ENCODE measurements around the gene YIPF5.

Gene YIPF5

DNA sequence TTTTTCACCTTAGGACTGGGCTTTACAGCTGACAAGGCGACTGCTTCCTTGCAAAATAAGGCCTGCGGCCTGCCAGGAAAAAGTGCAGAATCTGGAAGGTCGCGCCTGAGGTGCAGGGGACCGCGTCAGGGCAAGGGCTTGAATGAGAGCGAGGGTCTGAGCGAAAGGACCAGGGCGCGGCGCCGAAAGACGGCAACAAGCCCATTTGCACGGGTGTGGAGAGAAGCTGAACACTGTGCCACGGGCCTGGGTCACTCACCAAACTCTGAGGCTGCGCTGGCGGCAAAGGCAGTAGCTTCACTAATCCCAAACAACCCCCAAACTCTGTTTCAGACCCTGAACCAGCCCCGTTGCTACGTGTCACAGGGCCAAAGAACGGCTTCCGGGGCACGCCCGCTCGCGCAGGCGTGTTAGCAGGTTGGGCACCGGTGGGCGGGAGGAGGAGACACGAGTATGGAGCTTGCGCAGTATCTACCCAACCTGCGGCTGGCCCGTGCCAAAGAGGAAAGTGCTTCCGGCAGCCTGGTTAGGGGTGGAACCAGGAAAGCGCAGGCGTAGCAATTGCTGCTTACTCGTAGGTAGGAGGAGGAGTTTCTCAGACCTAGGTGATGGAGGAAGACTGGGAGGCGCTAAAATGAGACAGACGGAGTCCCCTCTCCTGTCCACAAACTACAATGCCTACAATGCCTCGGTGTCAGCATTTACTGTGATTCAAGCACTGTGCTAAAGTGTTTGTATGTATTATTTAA, at the start of gene YIPF5, which contains the start of gene KCTD16:
TSS of gene YIPF5 (minus strand) at position 384 of the 749 bp plus-strand sequence. CDS start 704 bp downstream, outside the sequence.
TSS of gene KCTD16 (plus strand) at position 598 of the 749 bp plus-strand sequence.
- peak; percentile 95 to 98 for DNase-seq

DNA sequence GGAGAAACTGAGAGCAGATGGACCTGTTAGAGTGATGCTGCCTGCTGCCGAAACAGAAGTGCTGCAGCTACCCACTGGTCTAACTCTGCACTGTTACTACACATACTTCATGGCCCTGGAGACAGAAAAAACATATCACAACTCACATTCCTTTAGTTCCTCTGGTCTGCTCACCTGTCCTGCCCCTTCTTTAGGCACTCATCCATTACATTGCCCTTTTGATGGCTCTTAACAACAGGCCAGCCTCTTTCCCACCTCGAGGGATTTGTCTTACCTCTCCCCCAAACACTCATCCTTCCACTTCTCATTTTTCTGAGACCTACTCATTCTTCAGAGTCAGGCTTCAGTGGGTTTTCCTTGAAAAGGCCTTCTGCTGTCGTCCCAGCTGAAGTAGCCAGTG, 49.4 kb upstream of the YIPF5 start:
- DNase-seq, result no peak

DNA sequence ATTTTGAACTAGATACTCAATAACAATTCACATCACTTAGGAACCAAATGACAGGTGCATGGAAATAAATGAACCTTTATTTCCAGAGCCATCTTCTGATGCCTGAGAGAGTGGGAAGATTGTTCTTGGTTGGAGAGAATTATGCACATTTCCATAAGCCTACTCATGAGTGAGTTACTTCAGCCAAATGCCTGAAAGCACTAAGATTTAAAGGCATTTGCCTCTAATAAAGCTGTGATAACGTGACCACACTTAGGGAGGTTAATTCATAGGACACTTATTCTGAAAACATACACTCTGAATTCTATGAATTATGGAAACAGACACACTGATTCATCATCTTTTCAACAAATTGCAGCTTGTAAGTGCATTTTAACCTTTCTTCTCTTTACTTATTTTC, 40.2 kb upstream of the YIPF5 start:
- DNase-seq, result no peak

DNA sequence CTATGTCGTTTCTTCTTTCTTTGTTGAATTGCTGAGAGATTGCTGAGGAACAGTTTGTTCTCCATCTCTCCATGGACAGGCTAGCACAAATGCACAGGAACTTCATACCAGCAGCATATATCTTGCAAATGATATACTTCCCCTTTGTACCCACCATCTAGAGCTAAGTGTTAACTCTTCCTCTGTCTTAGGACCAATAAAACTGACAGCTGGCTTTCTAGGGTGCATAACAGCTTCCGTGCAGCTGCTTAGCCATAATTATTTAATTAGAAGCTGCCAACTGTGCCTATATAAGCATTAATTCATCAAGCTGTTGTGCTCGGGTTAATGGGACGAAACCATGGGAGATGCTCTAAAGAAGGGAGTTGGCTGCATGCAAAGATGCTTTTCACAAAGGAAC, 38.9 kb upstream of the YIPF5 start:
- DNase-seq, result no peak

DNA sequence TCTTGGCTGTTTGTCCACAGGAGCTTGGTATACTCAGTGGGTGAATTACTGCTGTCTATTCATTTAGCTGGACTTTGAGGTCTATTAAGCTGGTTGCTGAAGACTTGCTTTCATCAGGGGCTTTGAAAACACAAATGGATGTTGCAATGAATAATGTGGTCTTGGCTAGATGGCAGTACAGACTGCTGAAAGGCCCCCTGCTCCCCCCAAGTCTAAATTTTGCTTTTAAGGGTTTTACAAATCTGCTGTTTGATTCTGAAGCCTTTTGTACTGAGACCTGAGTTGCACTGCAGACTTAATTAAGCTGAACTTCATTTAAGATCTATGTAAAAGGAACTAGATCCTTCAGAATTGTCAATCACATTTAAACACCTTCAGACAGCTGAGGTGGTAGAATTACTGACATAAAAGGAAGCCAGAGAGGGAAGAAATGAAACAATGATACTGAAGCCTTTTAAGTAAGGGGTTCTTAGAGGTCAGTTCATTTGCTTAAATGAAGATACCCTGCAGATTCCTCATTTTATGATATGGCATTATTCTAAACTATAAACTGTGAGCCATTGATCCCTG, 37.5 kb upstream of the YIPF5 start:
- no peak for DNase-seq

DNA sequence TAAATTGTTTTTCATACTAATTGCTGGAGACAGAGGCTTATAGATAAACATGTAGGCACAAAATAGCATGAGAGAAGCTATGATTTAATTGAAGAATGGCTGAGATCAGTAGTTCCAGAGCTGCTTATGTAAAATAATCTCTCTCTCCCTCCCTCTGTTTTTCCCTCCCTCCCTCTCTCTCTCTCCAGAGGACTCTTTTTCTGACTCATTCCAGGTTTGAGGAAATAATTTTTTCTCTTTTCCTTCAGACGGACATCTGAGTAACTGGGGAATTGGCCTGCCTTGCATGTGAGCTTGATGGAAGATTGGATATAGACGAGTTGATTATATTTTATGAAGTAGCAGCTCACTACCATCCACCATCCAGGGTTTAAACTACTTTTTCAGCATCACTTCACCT, 35.7 kb upstream of the YIPF5 start:
- no peak for DNase-seq

DNA sequence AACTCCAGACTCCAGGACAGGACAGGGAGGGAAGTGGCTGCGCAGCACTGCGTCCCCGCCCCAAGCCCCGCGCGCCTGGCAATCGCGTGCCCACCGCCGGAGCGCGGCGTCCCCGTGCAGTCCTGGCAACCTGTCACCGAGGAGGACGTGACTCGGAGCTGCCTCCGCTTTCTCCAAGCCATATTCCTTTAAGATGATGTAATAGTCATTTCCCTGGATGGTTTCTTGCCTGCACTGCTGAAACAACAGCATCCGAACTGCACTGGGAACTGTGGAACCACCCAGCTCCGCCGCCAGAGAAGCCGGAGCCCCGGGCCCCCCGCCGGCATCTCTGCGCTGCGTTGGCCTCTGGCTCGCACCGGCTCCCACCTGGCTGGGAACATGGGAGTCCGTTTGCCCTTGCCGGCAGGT, 34.7 kb upstream of the YIPF5 start:
- DNase-seq, result no peak

DNA sequence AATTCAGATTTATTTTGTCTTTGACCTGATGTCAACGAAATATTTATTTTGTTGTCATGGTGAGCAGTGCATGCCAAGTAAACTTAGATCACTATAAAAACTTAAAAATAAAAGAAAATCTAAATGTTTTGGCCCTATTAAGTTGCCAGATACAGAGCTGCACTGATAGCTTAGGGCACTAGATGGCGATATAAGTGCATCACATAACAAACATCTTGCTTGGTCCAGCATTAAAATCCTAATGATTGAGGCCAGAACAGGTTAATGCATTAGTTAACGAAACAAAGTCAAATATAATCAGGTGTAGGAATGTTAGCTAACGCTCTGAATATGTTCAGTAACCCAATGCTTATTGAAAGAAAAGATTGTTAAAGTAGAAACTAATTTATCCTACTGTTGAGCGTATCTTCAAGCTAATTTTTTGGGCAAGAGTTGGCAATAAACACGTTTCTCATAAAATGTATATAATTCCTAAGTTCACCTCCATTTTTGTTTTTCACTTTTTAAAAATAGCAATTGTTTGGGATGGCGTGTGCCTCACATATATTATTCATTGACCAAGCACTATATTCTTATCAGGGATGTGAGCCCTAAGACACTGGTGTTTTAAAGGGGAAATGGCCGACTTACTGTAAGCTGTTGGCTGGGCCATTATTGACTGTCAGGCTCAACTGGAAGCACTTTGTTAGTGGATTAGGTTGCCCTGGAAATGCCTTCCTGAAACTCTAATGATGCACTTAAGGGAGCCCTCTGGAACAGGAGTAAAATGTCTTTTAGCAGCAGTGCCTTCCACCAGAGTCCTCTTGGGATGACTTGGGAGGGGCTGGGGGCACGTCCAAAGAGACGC, 33.5 kb upstream of the YIPF5 start:
- peak in 1 of 2 donors; percentile 37 for DNase-seq

DNA sequence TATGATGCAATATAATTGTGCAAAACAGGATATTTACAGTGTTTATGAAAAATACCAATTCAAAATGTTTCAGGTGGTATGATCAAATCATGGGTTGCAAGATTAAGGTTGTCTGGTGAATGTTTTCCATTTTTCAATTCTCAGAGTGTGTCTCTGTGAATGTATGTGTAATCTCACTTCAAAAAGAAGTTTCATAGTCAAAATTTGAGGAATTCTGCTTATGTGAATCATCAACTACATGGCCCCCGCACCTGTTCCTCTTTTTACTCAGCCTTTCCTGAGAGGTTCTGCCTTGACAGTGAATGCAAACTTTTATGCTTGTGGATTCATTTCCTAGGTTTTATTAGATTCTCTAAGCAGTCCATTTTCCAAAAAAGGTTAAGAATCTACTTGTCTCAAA, 32.3 kb upstream of the YIPF5 start:
- DNase-seq, result no peak

DNA sequence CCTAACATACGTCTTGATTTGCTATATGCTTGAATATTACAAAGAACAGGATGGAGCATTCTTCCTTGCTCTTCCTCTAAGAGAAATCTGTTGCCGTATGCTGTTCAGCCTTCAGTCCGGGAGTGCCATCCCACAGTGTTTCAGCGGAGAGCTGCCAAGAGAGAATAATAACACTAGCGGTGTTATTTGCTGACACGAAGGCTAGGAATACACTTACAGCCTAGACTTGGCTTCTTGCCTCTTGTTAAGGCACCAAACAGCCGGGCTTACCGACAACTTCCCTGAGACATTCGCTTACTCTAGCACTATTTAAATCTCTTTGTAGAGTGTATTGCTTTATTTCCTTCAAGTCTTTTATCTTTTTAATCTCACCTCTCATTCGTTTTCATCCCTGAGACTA, 31.6 kb upstream of the YIPF5 start:
- no peak for DNase-seq

DNA sequence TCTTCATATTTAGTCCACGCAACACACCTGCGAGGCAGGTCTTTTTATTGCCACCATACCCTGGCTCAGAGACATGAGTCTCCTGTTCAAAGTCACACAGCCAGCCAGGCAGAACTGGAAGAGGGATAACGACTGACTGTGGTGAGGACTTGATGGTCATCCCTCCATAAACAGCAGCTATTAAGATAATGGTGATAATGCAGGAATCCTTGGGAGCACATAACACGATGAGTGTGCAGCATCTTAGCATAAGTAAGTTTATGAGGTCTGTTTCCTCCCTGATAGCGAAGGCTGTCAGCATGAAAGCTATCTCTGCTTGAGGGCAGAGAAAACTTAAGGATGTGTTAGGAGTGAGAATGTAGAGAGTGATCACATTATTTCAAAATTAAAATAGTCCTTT, 31.1 kb upstream of the YIPF5 start:
- no peak for DNase-seq

DNA sequence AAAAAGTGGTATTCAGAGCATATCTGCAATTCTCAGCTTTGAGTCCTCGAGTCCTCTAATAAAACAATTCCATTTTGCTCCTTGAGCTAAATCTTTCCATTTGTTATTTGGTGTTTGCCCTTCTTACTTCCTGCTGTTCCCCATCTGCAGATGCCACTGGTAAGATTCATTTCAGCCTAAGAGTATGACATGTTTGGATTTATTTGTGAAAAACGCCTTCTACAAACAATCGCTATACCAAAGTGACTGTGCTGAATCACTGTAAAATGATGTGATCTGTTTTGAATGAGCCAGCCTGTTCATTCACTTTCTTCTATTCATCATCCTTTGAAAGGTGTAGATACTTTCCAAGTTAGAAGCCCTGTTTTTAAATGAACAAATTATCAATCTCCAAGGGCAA, 27.9 kb upstream of the YIPF5 start:
- DNase-seq, result no peak

DNA sequence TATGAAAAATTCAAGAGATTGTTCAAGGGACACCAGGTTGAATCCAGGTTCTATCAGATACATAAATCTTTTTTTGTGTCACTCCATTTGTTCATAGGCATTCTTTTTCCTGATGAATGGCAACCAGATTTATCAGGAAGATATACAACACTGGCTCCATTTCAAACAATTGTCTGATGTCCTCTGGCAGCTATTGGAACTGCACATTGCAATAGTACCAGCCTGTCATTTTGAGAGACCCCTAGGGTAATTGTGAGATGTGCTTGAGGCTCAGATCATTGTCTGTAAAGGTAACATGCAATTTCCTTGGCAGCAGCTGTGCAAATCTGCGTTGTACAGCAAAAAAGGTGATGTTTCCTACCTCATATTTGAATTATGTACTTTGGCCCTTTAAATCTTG, 26.2 kb upstream of the YIPF5 start:
- no peak for DNase-seq

DNA sequence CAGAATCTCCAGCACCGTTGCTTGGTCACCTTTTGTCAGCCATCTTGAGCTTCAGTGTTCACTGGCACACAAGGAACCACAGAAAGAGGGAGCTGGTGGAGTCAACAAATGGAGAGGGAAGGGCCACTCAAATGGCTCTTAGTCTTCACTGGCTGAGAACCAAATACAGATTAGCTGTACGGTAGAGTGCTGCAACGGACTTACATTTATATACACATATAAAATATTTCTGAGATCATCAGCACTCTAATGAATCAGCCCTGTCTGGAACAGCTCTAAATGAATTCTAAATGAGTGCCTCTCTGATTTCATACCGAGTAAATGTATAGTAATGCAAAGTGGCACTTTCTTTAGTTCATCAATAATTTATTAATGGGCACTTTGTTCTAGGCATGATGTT, 25.0 kb upstream of the YIPF5 start:
- DNase-seq, result no peak

DNA sequence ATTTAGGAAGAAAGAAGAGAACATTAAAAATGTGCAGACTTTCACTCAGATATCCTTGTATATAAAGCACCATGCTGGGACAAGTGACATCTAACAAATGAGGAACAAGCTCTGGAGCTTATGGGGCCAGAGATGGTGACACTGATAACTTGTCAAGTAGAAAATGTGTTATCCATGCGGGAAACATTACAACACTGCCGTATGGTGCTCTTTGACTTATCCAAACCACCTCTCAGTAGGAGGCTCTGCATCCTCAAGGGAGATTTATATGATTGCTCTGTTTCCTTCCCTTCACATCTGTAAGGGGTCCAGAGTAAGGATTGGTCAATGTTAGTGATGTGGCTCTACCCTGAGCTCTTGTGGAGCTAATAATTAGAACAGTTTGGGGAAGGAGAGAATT, 23.7 kb upstream of the YIPF5 start:
- DNase-seq, result no peak

DNA sequence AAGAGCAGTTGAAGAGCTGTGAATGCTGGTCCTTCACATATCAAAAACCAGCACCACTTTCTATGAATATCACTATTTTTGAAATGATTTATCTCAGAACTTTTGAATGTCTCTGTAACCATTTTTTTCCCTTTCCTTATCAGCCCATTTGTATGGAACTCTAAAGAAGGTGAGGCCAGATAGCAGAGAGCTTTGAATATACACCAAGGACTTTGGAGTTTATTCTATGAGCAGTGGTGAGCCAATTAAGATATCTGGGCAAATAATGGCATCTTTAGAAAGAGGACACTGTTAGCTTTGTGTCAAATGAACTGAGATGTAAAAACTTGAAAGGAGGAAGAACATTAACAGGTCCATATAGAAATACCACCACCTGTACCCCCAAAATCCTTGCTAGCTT, 22.2 kb upstream of the YIPF5 start:
- DNase-seq, result no peak

DNA sequence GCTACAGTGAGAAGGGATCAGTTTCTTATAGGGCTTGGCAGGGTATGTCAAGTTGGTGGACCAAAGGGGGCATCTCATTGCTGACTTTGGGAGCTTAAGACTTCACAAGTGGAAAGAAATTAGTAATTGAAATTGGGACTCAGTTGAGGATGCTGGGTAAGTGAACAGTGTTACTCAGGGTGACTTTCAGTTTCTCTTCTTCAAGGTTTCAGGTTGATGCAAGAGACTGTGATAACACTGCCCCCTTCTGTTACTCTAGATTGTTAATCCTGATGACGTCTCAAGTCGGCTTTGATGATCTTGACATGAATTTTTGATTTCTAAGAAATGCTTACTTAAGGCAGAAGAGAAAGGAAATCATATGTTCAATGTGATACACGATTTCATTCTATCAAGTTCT, 21.5 kb upstream of the YIPF5 start:
- no peak for DNase-seq

DNA sequence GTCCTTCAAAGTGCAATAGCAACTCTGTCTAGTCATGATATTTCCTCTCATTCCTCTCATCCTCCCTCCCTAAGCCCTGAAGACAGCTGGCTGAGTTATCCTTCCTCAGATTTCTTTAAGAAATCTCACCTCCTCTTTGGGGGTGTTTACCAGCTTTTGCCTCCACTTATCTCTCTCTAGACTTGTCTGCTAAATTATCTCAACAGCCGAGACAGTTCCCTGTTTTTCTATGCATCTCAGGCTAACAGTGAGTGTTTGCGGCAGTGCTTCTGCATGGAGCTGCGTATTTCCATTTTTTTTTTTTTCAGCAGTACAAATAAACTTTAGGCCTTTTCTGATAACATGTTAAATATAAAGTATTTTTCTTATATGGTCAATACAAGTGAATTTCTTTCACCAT, 21.1 kb upstream of the YIPF5 start:
- DNase-seq, result no peak

DNA sequence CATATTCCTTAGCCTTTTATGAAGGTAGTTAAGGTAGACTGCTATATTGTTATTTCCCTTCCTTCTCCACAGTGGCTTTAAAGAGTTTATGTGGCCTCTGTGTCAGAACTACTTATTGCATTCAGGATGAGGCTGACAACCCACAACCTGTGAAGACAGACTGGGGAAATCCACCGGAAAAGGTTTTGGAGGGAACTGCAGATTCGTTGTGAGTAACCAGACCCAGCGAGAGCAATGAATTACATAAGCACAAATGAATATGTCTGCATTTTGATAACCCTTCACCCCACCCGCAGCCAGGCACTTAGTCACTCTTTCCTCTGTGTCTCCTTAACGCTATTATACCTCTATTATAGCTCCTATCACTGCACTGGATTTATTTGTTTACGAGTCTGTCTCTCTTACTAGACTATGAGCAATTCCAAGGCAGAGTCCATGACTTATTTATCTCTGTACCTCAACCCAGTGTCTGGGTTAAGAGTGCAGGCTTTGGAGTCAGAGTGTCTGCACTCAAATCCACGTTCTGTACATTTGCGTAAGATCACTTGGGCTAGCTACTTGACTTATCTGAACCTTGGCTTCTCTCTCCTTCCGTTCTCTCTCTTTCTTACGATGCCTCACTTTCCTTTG, 19.5 kb upstream of the YIPF5 start:
- DNase-seq, result peak; percentile 59 to 77

DNA sequence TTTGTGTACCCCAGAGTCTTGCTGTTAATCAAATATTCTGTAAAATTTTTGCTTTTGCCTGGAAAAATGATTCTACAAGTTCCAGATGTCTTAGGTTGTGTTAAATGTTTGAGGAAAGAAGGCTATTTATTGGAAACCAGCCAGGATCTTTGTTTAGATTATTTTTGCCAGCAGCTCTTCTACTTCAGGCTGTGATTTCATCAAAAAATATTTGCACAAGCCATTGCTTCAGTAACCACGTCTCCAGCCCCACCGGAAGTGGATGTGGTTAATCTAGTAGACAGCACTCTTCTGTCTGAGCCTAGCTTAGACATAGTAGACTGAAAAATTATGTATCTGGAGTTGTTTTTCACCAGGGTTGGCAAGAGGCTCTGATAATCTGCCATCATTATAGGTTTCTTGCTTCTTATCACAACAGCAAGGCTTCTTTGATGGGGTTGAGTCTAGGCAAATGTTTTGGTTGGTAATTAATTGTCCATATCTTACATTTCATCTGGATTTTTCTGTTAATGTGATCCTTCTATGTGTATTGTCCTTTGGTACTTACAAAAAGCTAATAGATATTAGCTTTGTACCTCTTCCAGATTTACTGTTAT, 17.3 kb upstream of the YIPF5 start:
- DNase-seq, result peak; percentile 54 to 70

DNA sequence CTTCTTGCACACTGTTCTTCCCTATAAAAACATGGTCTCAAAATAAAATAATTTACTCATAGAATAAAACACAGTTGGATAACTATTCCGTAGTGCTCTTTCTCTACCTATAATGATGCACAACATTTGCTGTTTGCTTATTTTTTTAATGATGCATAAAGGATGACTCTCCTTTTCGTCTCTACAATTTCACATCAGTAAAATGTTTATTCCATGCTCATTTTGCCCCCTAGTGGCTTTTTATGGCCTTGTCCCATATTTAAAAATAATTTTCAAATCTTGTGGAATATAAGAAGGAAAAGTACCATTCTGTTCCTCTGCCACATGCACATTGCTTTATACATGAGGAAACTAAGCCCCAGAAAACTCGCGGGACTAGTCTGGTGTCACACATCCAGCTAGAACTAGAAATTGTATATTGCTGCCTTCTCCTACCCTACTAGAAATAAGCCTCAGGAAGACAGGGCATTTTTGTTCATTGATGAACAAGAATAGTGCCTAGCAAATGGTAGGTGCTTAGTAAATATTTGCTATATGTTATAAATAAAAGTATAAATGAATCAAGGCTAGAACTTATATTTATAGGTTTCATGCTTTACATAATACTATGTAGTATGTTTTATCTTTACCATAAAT, 12.9 kb upstream of the YIPF5 start:
- DNase-seq, result no peak

DNA sequence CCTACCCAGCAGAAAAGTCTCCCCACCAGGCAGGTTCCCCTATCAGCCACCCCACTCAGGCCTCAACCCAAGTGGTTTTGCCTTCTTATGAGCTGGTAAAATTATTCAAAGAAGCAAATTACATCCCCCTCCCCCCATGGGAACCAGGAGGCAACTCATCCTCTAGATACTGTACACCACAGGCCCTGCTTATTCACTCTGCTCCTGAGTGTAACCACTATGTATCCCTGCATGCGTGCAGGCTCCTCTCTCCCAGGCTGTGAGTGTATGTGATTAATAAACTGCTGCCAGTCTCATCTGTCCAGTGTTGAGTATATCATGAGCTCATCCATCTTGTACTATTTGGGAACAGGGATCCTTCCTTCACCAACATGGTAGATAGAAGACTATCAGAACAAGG, 8.8 kb upstream of the YIPF5 start:
- no peak for DNase-seq

DNA sequence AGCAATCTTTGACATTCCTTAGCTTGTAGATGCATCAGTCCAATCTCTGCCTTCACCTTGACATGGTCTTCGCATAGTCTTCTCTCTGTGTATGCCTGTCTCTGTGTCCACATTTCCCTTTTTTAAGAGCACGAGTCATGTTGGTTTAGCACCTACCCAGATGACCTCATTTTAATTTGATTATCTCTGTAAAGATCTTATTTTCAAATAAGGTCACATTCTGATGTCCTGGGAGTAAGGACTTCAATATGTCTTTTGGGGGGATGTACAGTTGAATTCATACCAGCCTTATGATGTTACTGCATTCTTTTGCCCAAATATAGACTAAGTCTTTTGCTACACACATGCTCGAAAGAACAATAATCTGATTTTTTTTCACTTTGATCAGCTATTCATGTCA, 7.1 kb upstream of the YIPF5 start:
- no peak for DNase-seq
